CD14-positive monocyte (primary cell): ENCODE results near the gene CMPK2. TPM values are rescaled to one million over a fixed set of nuclear protein-coding genes. Genes with fewer than 3 reads are reported as not detected.

ENCODE experiments used
- DNase-seq, 3 donors: peaks; one replicate each; pipeline ENCODE4 v3.0.0-alpha.2; 2011 to 2022
- H2AFZ ChIP-seq: 2 replicates; pipeline ENCODE4 v1.6.0; 2012; ENCODE audit warnings: mild to moderate bottlenecking, low read depth, low read length, inconsistent platforms; ENCODE audit not compliant: insufficient read depth, poor library complexity, severe bottlenecking
- H3K27ac ChIP-seq, 2 donors: 1 replicate in 1 of 2; 2 replicates in 1 of 2; pipeline ENCODE4 v1.5.1; 2012 to 2013; ENCODE audit warnings: low read length in 2 of 2, control low read depth in 1 of 2, inconsistent platforms in 1 of 2, low read depth in 1 of 2, mild to moderate bottlenecking in 1 of 2
- H3K27me3 ChIP-seq, 2 donors: one replicate each; pipeline versions ENCODE4 v1.6.0 to v1.6.1; 2011 to 2013; ENCODE audit warnings: low read length in 2 of 2; ENCODE audit not compliant: control insufficient read depth in 2 of 2, insufficient read depth in 2 of 2
- H3K36me3 ChIP-seq, 2 donors: replicated peaks in 1 of 2; 1 replicate in 1 of 2; 2 replicates in 1 of 2; pipeline versions ENCODE4 v1.5.1 to v1.6.1; 2012 to 2013; ENCODE audit warnings: low read length in 2 of 2, control low read depth in 1 of 2, inconsistent platforms in 1 of 2, mild to moderate bottlenecking in 1 of 2; ENCODE audit not compliant: insufficient read depth in 2 of 2, control insufficient read depth in 1 of 2
- H3K4me1 ChIP-seq, 2 donors: 1 replicate in 1 of 2; 2 replicates in 1 of 2; pipeline versions ENCODE4 v1.5.1 to v1.6.1; 2012 to 2013; ENCODE audit warnings: low read length in 2 of 2, control low read depth in 1 of 2, inconsistent platforms in 1 of 2, mild to moderate bottlenecking in 1 of 2, moderate library complexity in 1 of 2; ENCODE audit not compliant: insufficient read depth in 2 of 2, control insufficient read depth in 1 of 2
- H3K4me2 ChIP-seq: replicated peaks from 2 replicates; pipeline ENCODE3; 2012; ENCODE audit warnings: low read length, moderate library complexity, mild to moderate bottlenecking; ENCODE audit not compliant: poor library complexity, severe bottlenecking; ENCODE audit errors: extremely low read depth
- H3K4me3 ChIP-seq, 3 experiments: fragments of 200-600 bp in 1 of 3; sonication (generic) in 1 of 3; replicated peaks in 1 of 3; 1 replicate in 2 of 3; 2 replicates in 1 of 3; pipeline ENCODE4 v1.5.1; 2011 to 2013; ENCODE audit warnings: low read length in 3 of 3, mild to moderate bottlenecking in 3 of 3, control low read depth in 2 of 3, low read depth in 2 of 3, inconsistent platforms in 1 of 3, moderate library complexity in 1 of 3
- H3K79me2 ChIP-seq: 2 replicates; pipeline ENCODE4 v1.6.0; 2012; ENCODE audit warnings: mild to moderate bottlenecking, control low read depth, inconsistent platforms, low read length, moderate library complexity; ENCODE audit not compliant: insufficient read depth
- H3K9ac ChIP-seq: 2 replicates; pipeline ENCODE4 v1.6.0; 2017; ENCODE audit warnings: low read length, mild to moderate bottlenecking; ENCODE audit not compliant: insufficient read depth, poor library complexity, severe bottlenecking
- H3K9me3 ChIP-seq, 2 donors: replicated peaks in 1 of 2; 1 replicate in 1 of 2; 2 replicates in 1 of 2; pipeline versions ENCODE4 v1.5.1 to v1.6.1; 2012 to 2013; ENCODE audit warnings: low read length in 2 of 2, control low read depth in 1 of 2; ENCODE audit not compliant: control insufficient read depth in 1 of 2, insufficient read depth in 1 of 2
- H4K20me1 ChIP-seq: 2 replicates; pipeline ENCODE4 v1.6.0; 2012; ENCODE audit warnings: mild to moderate bottlenecking, low read length, control low read depth, moderate library complexity; ENCODE audit not compliant: insufficient read depth
- H3K27ac Mint-ChIP-seq, 7 donors: one replicate each; pipeline ENCODE4 v1.8.0; 2020; ENCODE audit warnings: mild to moderate bottlenecking in 7 of 7, mixed read lengths in 7 of 7, moderate library complexity in 6 of 7, inconsistent platforms in 2 of 7
- H3K27me3 Mint-ChIP-seq, 3 donors: one replicate each; pipeline ENCODE4 v1.8.0; 2021 to 2022; ENCODE audit warnings: low read depth in 3 of 3, mild to moderate bottlenecking in 3 of 3, mixed read lengths in 3 of 3, moderate library complexity in 3 of 3, inconsistent platforms in 1 of 3
- H3K36me3 Mint-ChIP-seq, 2 donors: one replicate each; pipeline ENCODE4 v1.8.0; 2020; ENCODE audit warnings: mixed read lengths in 2 of 2, inconsistent platforms in 1 of 2, mild to moderate bottlenecking in 1 of 2
- H3K4me1 Mint-ChIP-seq: one replicate; pipeline ENCODE4 v1.8.0; 2020; ENCODE audit warnings: mild to moderate bottlenecking, mixed read lengths
- H3K4me3 Mint-ChIP-seq, 2 donors: one replicate each; pipeline ENCODE4 v1.8.0; 2020; ENCODE audit warnings: mild to moderate bottlenecking in 2 of 2, mixed read lengths in 2 of 2, moderate library complexity in 1 of 2
- H3K9me3 Mint-ChIP-seq, 7 donors: one replicate each; pipeline ENCODE4 v1.8.0; 2020 to 2022; ENCODE audit warnings: mixed read lengths in 7 of 7, mild to moderate bottlenecking in 6 of 7, moderate library complexity in 6 of 7, inconsistent platforms in 2 of 7
- CTCF ChIP-seq: fragments of 200-600 bp; IDR thresholded peaks from one replicate; pipeline ENCODE4 v1.8.0; 2022; ENCODE audit warnings: antibody characterized with exemption, mild to moderate bottlenecking
- WGBS: methylation state at CpG from one replicate; pipeline ENCODE4 v1.1.5; 2013; ENCODE audit warnings: missing lambda C conversion rate; ENCODE audit not compliant: insufficient coverage; 5-methylcytosine and 5-hydroxymethylcytosine counted together
- intact Hi-C, 2 donors: fragments of 100-400 bp; cut with micrococcal nuclease; formaldehyde crosslinking; loops; one replicate each; pipeline versions ENCODE4 v1.15.0 to v1.15.1; 2023
- polyA plus RNA-seq, 3 donors: library from polyadenylated mRNA; depleted of rRNA in 1 of 3; unstranded in 2 of 3; stranded (reverse) in 1 of 3; fragments of 300-500 nt in 2 of 3; fragments of >200 nt in 1 of 3; fragmentation: Illumina TruSeq in 2 of 3; gene quantifications; 1 replicate in 2 of 3; 2 replicates in 1 of 3; pipeline ENCODE4 v1.2.3, GENCODE V29; 2012 to 2021

CMPK2 gene
- polyA plus RNA-seq, 3 donors, result 12.6 to 18.1 (median 17.0) TPM

GRCh38 chr2:6833300-6833604, 32.5 kb downstream of the CMPK2 start:
- H3K4me3 Mint-ChIP-seq, result no peak overlapping the region
- no peak overlapping the region for H3K9ac ChIP-seq
- no peak for TF ChIP-seq CTCF
- intact Hi-C loops, result no loop called here
- H3K79me2 ChIP-seq, result no peaks in the 10 kb centered on the region
- DNase-seq, result no peak
- no peak overlapping the region for H2AFZ ChIP-seq
- H3K36me3 Mint-ChIP-seq, result peaks cover 0 to 5% of the 10 kb centered on the region in 2 donors
- no peaks in the 10 kb centered on the region for H3K27me3 ChIP-seq
- H3K27me3 Mint-ChIP-seq, result peaks cover 0 to 5% (median 0%) of the 10 kb centered on the region in 3 donors
- no CpG with 5 or more reads among the region's 2 CpGs for WGBS
- H3K9me3 Mint-ChIP-seq, result peaks cover 8 to 43% (median 28%) of the 10 kb centered on the region in 7 donors
- no peak overlapping the region for H3K4me3 ChIP-seq
- H3K27ac ChIP-seq, result no peak overlapping the region
- H4K20me1 ChIP-seq, result no peaks in the 10 kb centered on the region
- H3K4me1 Mint-ChIP-seq, result peaks cover 2% of the 10 kb centered on the region
- peak overlapping the region in 2 of 7 donors; percentile 20 to 66 for H3K27ac Mint-ChIP-seq
- peaks cover 5 to 6% of the 10 kb centered on the region in 2 donors for H3K9me3 ChIP-seq
- H3K4me1 ChIP-seq, result no peaks in the 10 kb centered on the region
- no peak overlapping the region for H3K4me2 ChIP-seq
- H3K36me3 ChIP-seq, result no peaks in the 10 kb centered on the region

- peaks cover 6 to 38% (median 24%) of the 10 kb centered on the region in 7 donors for H3K9me3 Mint-ChIP-seq
- no peak overlapping the region for H2AFZ ChIP-seq
- peaks cover 0 to 5% of the 10 kb centered on the region in 2 donors for H3K36me3 Mint-ChIP-seq
- peaks cover 0 to 5% (median 0%) of the 10 kb centered on the region in 3 donors for H3K27me3 Mint-ChIP-seq
- H3K36me3 ChIP-seq, result no peaks in the 10 kb centered on the region
- H3K4me1 Mint-ChIP-seq, result peaks cover 6% of the 10 kb centered on the region
- peaks cover 5 to 6% of the 10 kb centered on the region in 2 donors for H3K9me3 ChIP-seq
- intact Hi-C loops, result no loop called here
- no peak overlapping the region for H3K4me3 ChIP-seq
- WGBS, result no CpG with 5 or more reads among the region's 2 CpGs
- H3K4me2 ChIP-seq, result no peak overlapping the region
- no peak for DNase-seq
- no peak overlapping the region for H3K9ac ChIP-seq
- no peaks in the 10 kb centered on the region for H4K20me1 ChIP-seq
- H3K79me2 ChIP-seq, result no peaks in the 10 kb centered on the region
- H3K4me3 Mint-ChIP-seq, result peak overlapping the region in 1 of 2 donors; percentile 6
- H3K27ac ChIP-seq, result no peak overlapping the region
- peak overlapping the region in 1 of 7 donors; percentile 66 for H3K27ac Mint-ChIP-seq
- no peaks in the 10 kb centered on the region for H3K27me3 ChIP-seq
- H3K4me1 ChIP-seq, result no peaks in the 10 kb centered on the region
- TF ChIP-seq CTCF, result no peak
These were observed 33.0 kb downstream of the CMPK2 start for GRCh38 chr2:6832596-6833299.
